GM21737 (cell line): ENCODE measurements around the gene NAV1.
"Not testable (repeated sequence)": the region's sequence is repeated elsewhere in the genome, so short reads cannot be mapped to it uniquely, and the experiment has no call there.

Experiments
- ATAC-seq: cut with Tn5 transposase; IDR thresholded peaks from one replicate; pipeline ENCODE4 v1.9.1; 2021; ENCODE audit warnings: mild to moderate bottlenecking, moderate library complexity; ENCODE audit not compliant: unreplicated experiment

Gene NAV1

GRCh38 chr1:201562659-201563405, 23.9 kb downstream of the NAV1 start:
- ATAC-seq = no peak

GRCh38 chr1:201563406-201563780, 24.5 kb downstream of the NAV1 start:
- no peak for ATAC-seq

- ATAC-seq = no peak
Observed at GRCh38 chr1:201563941-201564340, 25.0 kb downstream of the NAV1 start.

- no peak for ATAC-seq
Observed at GRCh38 chr1:201565024-201565730, 26.2 kb downstream of the NAV1 start.

- no peak for ATAC-seq
Observed at GRCh38 chr1:201565771-201566528, 27.0 kb downstream of the NAV1 start.

- ATAC-seq = no peak
Observed at GRCh38 chr1:201566529-201566823, 27.5 kb downstream of the NAV1 start.

GRCh38 chr1:201566933-201567801, 28.2 kb downstream of the NAV1 start:
- no peak for ATAC-seq

GRCh38 chr1:201568265-201568664, 29.3 kb downstream of the NAV1 start:
- ATAC-seq = no peak

- ATAC-seq = no peak
Observed at GRCh38 chr1:201568859-201569294, 29.9 kb downstream of the NAV1 start.

GRCh38 chr1:201570181-201570885, 31.4 kb downstream of the NAV1 start:
- no peak for ATAC-seq

GRCh38 chr1:201570886-201571624, 32.1 kb downstream of the NAV1 start:
- no peak for ATAC-seq

- no peak for ATAC-seq
Observed at GRCh38 chr1:201573030-201573429, 34.1 kb downstream of the NAV1 start.

- no peak for ATAC-seq
Observed at GRCh38 chr1:201573923-201574322, 35.0 kb downstream of the NAV1 start.

- no peak for ATAC-seq
Observed at GRCh38 chr1:201575912-201576311, 37.0 kb downstream of the NAV1 start.

GRCh38 chr1:201576914-201577313, 38.0 kb downstream of the NAV1 start:
- ATAC-seq = no peak

GRCh38 chr1:201578008-201578888, 39.3 kb downstream of the NAV1 start:
- no peak for ATAC-seq

- ATAC-seq = not testable (repeated sequence)
Observed at GRCh38 chr1:201581371-201581770, 42.4 kb downstream of the NAV1 start.

GRCh38 chr1:201582705-201583442, 43.9 kb downstream of the NAV1 start:
- ATAC-seq = no peak
